Stimulated activated effector memory CD8-positive, alpha-beta T cell treated with anti-CD3 and anti-CD28 coated beads, Interleukin-12 subunit alpha, Interleukin-12 subunit beta, amount 100 ng/mL, for 72 hours (primary cell): ENCODE measurements around the gene CLC.
A peak's percentile ranks its signal among the peaks of the same experiment; 100 is the strongest.
"Not testable (repeated sequence)": the region's sequence is repeated elsewhere in the genome, so short reads cannot be mapped to it uniquely, and the experiment has no call there.

Experiments used
- ATAC-seq: fragments of 150-1000 bp; cut with Tn5 transposase; 2 replicates; pipeline ENCODE4 v1.10.0; 2021
- DNase-seq, 2 donors: peaks; one replicate each; pipeline ENCODE4 v3.0.0; 2021 to 2022; ENCODE audit warnings: low spot score in 2 of 2
- H3K27ac Mint-ChIP-seq: one replicate; pipeline ENCODE4 v1.8.0; 2022; ENCODE audit warnings: mild to moderate bottlenecking, mixed read lengths
- H3K36me3 Mint-ChIP-seq: one replicate; pipeline ENCODE4 v1.8.0; 2022; ENCODE audit warnings: mild to moderate bottlenecking, mixed read lengths
- H3K4me1 Mint-ChIP-seq: one replicate; pipeline ENCODE4 v1.8.0; 2022; ENCODE audit warnings: mixed read lengths
- H3K4me3 Mint-ChIP-seq: one replicate; pipeline ENCODE4 v1.8.0; 2022; ENCODE audit warnings: mild to moderate bottlenecking, mixed read lengths
- H3K9me3 Mint-ChIP-seq: one replicate; pipeline ENCODE4 v1.8.0; 2022; ENCODE audit warnings: mixed read lengths

CLC gene

DNA sequence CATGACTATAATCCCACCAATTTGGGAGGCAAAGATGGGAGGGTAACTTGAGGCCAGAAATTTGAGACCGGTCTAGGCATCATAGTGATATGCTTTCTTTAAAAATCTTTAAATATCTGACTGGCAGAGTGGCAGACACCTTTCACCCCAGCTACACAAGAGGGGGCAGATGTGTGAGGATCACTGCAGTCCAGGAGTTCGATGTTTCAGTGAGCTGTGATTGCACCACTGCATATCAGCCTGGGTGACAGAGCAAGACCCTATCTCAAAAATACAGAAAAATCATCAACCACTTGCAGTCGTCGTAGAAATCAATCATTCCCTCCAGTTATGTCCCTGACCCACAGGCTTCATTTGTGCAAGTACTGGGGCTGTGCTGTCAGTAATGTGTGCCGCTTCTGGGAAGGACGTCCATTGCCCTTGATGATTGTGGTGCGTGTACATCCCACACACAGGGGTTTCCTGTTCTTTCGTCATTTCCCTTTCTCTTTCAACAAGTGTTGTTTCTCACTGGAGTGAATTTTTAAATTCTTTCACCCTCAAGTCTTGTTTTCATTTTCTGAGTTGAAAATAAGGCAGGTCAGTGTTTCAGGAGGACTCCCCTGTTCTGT, 32.1 kb downstream of the CLC start:
- no peak overlapping the region for H3K4me3 Mint-ChIP-seq
- H3K36me3 Mint-ChIP-seq: no peaks in the 10 kb centered on the region
- no peaks in the 10 kb centered on the region for H3K9me3 Mint-ChIP-seq
- H3K27ac Mint-ChIP-seq: peak overlapping the region; percentile 15
- DNase-seq (no peak), ATAC-seq (peak; percentile 62)
- peaks cover 22% of the 10 kb centered on the region for H3K4me1 Mint-ChIP-seq

DNA sequence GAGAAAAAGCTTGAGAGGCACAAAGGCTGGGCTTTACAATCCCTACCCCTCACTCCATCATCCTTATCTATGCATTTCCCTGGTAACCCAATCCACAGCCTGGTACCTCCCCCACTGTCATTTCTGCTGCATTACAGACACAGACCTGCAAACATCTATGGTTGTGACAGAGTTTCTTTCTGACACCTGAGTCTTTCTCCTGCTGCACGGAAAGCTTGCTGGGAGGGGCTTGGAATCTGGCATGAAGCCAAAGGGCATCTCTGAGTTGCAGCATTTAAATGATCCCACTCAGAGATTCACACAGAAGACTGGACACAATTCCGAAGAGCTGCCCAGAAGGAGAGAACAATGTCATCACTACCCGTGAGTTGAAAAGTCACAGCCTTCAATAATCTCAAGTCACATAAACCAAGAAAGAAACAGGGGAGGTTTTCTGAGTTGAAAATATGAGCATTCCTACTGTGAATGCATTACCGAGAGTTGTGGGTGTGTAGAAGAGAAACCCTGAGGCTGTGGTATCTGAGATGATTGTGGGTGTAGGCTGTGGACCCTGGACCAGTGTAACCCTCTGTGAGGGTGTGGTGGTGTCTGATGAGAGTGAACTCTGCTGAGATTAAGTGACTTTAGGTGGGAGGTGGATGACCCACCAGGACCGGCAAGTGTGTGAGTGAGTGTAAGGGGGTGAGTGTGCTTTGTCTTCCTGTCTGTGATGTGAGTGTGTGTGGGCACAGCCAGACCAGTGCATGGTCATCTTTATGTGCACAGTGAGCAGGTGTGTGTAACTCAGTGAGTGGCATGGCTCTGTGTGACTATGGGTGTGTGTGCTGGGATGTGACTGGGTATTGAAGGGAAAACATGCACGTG, 33.4 kb downstream of the CLC start, which contains the start of gene LGALS14:
Gene LGALS14, plus strand, starts transcription at position 301 of the 864 bp plus-strand sequence. Its CDS starts 48 bp downstream, at position 349.
- no peaks in the 10 kb centered on the region for H3K36me3 Mint-ChIP-seq
- peak within 1 kb of the TSS; percentile 1 for H3K4me3 Mint-ChIP-seq
- peak; percentile 90 for ATAC-seq
- peaks cover 22% of the 10 kb centered on the region for H3K4me1 Mint-ChIP-seq
- DNase-seq: peak in 1 of 2 donors; percentile 51
- H3K9me3 Mint-ChIP-seq: no peaks in the 10 kb centered on the region
- H3K27ac Mint-ChIP-seq: peak within 1 kb of the TSS; percentile 6

DNA sequence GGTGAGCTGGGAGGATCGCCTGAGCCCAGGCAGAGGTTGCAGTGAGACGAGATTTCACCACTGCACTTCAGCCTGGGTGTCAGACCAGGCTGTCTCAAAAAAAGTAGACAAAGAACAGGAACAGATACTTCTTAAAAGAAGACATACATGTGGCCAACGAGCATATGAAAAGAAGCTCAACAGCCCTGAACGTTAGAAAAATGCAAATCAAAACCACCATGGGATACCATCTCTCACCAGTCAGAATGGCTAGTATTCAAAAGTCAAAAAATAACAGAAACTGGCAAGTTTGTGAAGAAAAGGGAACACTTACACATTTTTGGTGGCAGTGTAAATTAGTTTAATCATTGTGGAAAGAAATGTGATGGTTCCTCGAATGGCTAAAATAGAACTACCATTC, 36.5 kb downstream of the CLC start:
- Mint-ChIP-seq H3K4me1 (peaks cover 22% of the 10 kb centered on the region), H3K9me3 (no peaks in the 10 kb centered on the region), H3K36me3 (no peaks in the 10 kb centered on the region), H3K27ac (no peak overlapping the region), H3K4me3 (no peak overlapping the region)
- ATAC-seq (no peak), DNase-seq (no peak)

DNA sequence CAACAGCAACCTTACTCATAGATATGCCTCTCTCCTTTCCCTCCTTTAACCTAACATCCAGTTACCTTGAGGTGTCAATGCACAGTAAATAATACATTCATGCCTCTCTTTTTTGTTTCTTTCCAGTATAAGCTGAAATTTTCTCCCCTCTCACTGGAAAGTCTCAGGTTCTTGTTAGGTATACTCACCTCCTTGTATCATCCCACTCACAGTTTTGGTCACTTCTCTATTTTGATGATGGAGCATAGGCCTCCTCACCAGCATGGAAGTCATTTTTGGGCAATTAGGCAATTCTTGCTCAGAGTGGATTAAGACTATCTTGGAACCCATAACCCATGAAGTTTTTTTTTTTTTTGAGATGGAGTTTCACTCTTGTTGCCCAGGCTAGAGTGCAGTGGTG, 39.3 kb downstream of the CLC start:
- no peaks in the 10 kb centered on the region for H3K36me3 Mint-ChIP-seq
- ATAC-seq (no peak), DNase-seq (no peak)
- H3K4me1 Mint-ChIP-seq: no peaks in the 10 kb centered on the region
- H3K9me3 Mint-ChIP-seq: no peaks in the 10 kb centered on the region
- H3K27ac Mint-ChIP-seq: no peak overlapping the region
- no peak overlapping the region for H3K4me3 Mint-ChIP-seq

DNA sequence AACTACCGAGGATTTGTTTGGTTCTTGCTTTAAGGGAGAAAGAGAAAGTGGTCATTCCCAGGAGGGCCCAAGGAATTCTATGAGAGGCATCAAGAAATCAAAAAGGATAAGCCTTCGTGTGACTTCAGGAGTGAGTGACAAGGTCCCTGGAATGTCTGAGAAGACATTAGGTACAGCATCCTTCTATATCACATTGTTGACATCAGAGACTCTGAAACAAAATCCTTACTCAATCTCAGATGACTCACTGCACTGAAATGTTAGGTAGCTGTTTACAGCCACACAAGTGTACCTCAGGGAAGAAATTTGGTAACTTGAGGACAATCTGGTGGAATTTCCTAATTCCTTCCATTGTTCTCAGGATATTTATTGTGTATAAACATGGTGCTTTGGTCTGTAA, 41.4 kb downstream of the CLC start:
- Mint-ChIP-seq H3K9me3 (no peaks in the 10 kb centered on the region), H3K27ac (no peak overlapping the region), H3K4me1 (no peaks in the 10 kb centered on the region), H3K36me3 (no peaks in the 10 kb centered on the region), H3K4me3 (no peak overlapping the region)
- DNase-seq (no peak), ATAC-seq (no peak)

DNA sequence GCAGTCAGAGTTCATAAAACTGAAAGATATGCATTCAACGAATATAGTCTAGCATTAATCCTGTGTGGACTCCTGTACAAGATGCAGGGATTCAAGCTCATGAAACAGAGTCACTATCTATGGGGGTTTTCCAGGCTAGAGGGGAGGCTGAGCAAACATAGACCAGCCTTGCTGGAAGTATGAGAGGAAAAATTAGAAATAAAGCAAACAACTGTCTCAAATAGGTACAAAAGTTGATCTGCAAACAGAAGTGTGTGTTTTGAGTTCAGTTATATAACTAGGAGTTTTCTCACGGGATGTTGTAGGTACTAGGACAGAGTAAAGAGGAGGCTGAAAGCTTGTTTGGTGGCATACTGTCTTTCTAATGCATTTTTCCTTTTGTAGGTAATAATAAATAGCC, 42.1 kb downstream of the CLC start:
- no peaks in the 10 kb centered on the region for H3K9me3 Mint-ChIP-seq
- H3K4me3 Mint-ChIP-seq: no peak overlapping the region
- DNase-seq (no peak), ATAC-seq (no peak)
- H3K36me3 Mint-ChIP-seq: no peaks in the 10 kb centered on the region
- no peak overlapping the region for H3K27ac Mint-ChIP-seq
- no peaks in the 10 kb centered on the region for H3K4me1 Mint-ChIP-seq

DNA sequence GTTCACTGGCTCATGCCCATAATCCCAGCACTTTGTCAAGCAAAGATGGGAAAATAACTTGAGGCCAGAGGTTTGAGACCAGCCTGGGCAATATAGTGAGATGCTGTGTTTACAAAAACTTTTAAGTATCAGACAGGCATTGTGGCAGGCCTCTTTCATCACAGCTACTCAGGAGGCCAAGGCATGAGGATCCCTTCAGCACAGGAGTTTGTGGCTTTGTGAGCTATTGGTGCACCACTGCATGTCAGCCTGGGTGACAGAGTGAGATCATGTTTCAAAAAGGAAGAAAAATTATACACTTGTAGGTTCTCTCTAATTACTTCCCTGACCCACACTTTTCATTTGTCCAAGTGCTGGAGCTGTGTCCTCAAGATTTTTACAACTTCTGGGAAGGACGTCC, 45.0 kb downstream of the CLC start:
- peak; percentile 24 for ATAC-seq

DNA sequence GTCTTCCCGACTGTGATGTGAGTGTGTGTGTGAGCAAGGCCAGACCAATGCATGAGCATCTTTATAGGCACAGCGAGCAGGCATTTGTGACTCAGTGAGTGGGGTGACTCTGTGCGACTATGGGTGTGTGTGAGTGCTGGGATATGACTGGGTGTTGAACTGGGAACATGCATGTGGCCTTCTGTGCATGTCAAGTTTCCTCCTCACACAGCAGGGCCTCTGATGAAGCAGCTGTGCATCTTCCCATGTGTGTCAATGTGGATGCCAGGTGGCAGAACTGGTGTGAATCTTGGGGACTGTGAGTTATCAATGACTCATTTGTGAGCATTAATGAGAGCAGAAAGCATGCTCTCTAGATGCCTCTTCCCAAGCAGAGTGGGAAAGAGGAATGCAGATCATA, 45.7 kb downstream of the CLC start:
- Mint-ChIP-seq H3K27ac (no peak overlapping the region), H3K4me3 (no peak overlapping the region), H3K36me3 (no peaks in the 10 kb centered on the region), H3K9me3 (peaks cover 3% of the 10 kb centered on the region), H3K4me1 (no peaks in the 10 kb centered on the region)
- peak; percentile 63 for ATAC-seq
- DNase-seq: no peak

More for the DNA sequence above, 45.0 kb downstream of the CLC start:
- DNase-seq: no peak
- H3K9me3 Mint-ChIP-seq: peaks cover 3% of the 10 kb centered on the region
- H3K27ac Mint-ChIP-seq: no peak overlapping the region
- no peaks in the 10 kb centered on the region for H3K36me3 Mint-ChIP-seq
- no peaks in the 10 kb centered on the region for H3K4me1 Mint-ChIP-seq
- no peak overlapping the region for H3K4me3 Mint-ChIP-seq

DNA sequence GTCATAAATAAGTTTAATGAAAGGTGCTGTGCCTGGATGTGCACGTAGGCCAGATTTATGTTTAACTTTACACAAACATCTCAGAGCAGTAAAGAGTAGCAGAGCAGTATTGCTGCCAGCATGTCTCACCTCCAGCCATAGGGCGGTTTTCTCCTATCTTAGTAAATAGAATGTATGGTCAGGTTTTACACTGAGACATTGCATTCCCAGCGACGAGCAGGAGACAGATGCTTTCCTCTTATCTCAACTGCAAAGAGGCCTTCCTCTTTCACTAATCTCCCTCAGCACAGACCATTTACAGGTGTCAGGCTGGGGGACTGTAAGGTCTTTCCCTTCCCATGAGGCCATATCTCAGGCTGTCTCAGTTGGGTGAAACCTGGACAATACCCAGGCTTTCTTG, 49.2 kb downstream of the CLC start:
- H3K4me1 Mint-ChIP-seq, H3K27ac Mint-ChIP-seq, H3K36me3 Mint-ChIP-seq, H3K4me3 Mint-ChIP-seq, ATAC-seq, H3K9me3 Mint-ChIP-seq, DNase-seq: not testable (repeated sequence)

DNA sequence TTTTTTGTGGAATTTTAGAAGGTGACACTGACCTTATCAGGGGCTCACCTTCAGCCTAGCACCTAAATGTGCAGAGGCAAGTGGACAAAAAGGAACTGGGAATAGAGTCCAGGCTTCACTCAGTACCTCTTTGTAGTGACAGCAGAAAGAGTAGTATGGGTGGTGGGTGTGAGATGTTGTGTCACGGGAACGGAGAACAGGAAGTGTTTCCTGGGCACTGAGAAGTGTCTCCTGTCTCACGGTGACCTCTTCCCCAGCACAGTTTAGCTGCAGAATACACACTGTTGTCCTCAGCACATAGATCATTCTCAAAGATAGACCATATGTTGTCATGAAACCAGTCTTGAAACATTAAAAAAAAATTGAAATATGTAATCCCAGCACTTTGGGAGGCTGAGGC, 51.1 kb downstream of the CLC start:
- Mint-ChIP-seq H3K4me3 (no peak overlapping the region), H3K4me1 (no peaks in the 10 kb centered on the region), H3K27ac (no peak overlapping the region), H3K36me3 (no peaks in the 10 kb centered on the region), H3K9me3 (peaks cover 3% of the 10 kb centered on the region)
- peak in 1 of 2 donors; percentile 15 for DNase-seq
- no peak for ATAC-seq

DNA sequence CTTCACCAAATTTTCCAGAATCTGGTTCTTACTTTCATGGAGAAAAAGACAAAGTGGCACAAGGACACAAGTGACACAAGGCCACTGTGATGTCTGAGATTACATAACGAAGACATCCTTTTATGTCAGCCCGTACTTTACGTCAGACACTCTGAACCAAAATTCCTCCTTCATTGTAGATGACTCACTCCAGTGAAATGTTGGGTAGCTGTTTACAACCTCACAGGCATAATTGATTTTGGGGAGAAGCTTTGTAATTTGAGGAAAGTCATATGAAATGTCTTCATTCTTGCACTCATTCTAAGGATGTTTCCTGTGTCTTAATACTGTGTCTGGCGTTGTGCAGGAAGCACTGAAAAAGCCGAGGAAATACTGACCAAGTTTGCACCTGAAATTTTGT, 53.6 kb downstream of the CLC start:
- Mint-ChIP-seq H3K9me3 (no peaks in the 10 kb centered on the region), H3K27ac (no peak overlapping the region), H3K36me3 (peaks cover 8% of the 10 kb centered on the region), H3K4me1 (peaks cover 14% of the 10 kb centered on the region), H3K4me3 (no peak overlapping the region)
- peak in 1 of 2 donors; percentile 2 for DNase-seq
- no peak for ATAC-seq

DNA sequence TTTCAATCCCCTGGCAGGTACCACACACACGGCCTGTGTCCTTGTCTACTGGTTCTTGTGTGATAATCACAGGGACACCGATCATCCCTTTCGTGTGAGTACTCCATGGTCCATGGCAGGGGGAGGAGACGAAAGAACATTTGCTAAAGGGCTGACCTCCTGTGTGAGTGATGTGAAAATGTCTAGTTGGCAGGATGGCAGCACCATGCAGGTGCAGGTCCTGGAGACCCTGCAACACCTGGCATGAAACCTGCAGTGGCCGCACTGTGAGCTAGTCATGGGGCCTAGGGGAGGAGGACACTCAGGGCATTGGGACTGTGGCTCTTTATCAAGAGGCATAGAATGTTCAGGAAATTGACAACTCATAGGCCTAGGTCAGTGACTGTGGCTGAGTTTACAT, 56.4 kb downstream of the CLC start:
- H3K9me3 Mint-ChIP-seq: no peaks in the 10 kb centered on the region
- H3K36me3 Mint-ChIP-seq: peaks cover 12% of the 10 kb centered on the region
- no peak for ATAC-seq
- no peak for DNase-seq
- no peak overlapping the region for H3K27ac Mint-ChIP-seq
- H3K4me3 Mint-ChIP-seq: no peak overlapping the region
- peaks cover 29% of the 10 kb centered on the region for H3K4me1 Mint-ChIP-seq
